ENCODE results near the gene SIRPB1. TPM values are rescaled to one million over a fixed set of nuclear protein-coding genes. Genes with fewer than 3 reads are reported as not detected.

SIRPB1 gene
- total RNA-seq (1 to 10 TPM in 1 of 2 donors, not detected in 1; 1.9 TPM), polyA plus RNA-seq (ENCODE audit: insufficient read depth, low read depth, low replicate concordance) (0.84 TPM)
- long read RNA-seq, donor 1, partial matches to known transcripts = 26 of 26 reads
- long read RNA-seq, donor 1, other reads (novel, unspliced or antisense) = 0 of 26 reads
- long read RNA-seq, donor 2 = 0 reads

DNA sequence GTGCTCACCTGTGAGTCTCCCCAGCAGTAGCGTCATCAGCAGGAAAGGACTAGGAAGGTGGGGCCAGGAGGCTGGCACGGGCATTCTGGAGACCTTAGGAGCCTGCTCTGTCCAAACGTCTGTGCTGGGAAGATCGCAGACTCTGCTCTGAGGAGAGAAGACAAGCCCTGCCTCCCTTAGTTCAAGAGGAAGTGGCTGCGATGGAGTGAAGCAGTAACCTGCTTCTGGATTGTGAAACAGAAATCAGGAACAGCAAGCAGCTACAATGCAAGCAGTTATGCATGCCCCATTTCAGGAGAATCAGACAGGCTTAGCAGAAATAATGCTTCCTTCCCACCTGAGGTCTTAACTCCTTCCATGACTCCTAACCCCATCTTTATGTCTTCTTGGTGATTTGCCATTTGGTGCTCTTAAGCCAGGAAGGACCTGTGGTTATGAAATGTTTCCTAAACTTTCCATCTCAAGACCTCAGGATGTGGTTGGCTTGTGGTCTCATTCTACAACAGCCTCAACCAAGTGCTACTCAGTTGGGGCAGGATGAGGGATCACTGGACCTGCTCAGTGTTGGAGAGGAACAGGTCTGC, at the start of gene SIRPB1:
Gene SIRPB1, minus strand, starts transcription at position 149 of the 584 bp plus-strand sequence. Its CDS starts 65 bp downstream, at position 84.
- Histone ChIP-seq H3K36me3 (ENCODE audit: low read depth, missing control alignments) (no peaks in the 10 kb centered on the region), H3K9me3 (no peaks in the 10 kb centered on the region), H3K4me3 (no peak within 1 kb of the TSS), H3K27ac (no peak within 1 kb of the TSS), H3K4me1 (no peaks in the 10 kb centered on the region), H3K27me3 (no peaks in the 10 kb centered on the region)
- DNase-seq = no peak
- TF ChIP-seq, protein P1, sequence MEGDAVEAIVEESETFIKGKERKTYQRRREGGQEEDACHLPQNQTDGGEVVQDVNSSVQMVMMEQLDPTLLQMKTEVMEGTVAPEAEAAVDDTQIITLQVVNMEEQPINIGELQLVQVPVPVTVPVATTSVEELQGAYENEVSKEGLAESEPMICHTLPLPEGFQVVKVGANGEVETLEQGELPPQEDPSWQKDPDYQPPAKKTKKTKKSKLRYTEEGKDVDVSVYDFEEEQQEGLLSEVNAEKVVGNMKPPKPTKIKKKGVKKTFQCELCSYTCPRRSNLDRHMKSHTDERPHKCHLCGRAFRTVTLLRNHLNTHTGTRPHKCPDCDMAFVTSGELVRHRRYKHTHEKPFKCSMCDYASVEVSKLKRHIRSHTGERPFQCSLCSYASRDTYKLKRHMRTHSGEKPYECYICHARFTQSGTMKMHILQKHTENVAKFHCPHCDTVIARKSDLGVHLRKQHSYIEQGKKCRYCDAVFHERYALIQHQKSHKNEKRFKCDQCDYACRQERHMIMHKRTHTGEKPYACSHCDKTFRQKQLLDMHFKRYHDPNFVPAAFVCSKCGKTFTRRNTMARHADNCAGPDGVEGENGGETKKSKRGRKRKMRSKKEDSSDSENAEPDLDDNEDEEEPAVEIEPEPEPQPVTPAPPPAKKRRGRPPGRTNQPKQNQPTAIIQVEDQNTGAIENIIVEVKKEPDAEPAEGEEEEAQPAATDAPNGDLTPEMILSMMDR (IDR thresholded peaks at IDR 0.05) = no peak
- no peak for TF ChIP-seq POLR2A (IDR thresholded peaks at IDR 0.05)
- intact Hi-C loops (cut with DNase I; ENCODE audit: low total_unique reads) = no loop called here
- WGBS, 2 donors = 68 to 79% methylated on average over 5 of the region's 5 CpGs

DNA sequence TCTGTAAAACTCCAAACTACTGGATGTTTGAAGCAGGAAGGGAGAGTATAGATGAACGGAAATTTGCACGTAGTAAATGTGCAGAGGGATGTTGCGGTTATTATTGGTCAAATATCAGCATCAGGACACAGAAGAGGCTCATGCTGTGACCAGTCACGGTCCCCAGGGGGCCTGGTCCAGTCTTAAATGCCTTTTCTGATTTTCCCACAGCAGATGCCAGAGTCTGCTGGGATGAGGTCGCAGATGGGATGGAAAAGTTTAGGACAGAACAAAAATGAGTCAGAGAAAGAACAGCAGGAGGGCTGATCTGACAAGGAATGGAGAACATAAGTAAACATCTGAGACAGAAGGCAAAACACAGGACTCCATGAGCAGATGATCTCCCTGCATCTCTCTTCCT, 49.5 kb upstream of the SIRPB1 start:
- DNase-seq = no peak
- H3K36me3 ChIP-seq (ENCODE audit: low read depth, missing control alignments) = no peaks in the 10 kb centered on the region
- WGBS, 2 donors = 88 to 92% methylated on average over 5 of the region's 5 CpGs
- no peaks in the 10 kb centered on the region for H3K27me3 ChIP-seq
- intact Hi-C loops (cut with DNase I; ENCODE audit: low total_unique reads) = no loop called here
- H3K4me1 ChIP-seq = no peaks in the 10 kb centered on the region
- H3K27ac ChIP-seq = no peak overlapping the region
- H3K9me3 ChIP-seq = no peaks in the 10 kb centered on the region
- TF ChIP-seq, protein P1 (IDR thresholded peaks at IDR 0.05) = no peak
- TF ChIP-seq POLR2A (IDR thresholded peaks at IDR 0.05) = no peak
- no peak overlapping the region for H3K4me3 ChIP-seq

DNA sequence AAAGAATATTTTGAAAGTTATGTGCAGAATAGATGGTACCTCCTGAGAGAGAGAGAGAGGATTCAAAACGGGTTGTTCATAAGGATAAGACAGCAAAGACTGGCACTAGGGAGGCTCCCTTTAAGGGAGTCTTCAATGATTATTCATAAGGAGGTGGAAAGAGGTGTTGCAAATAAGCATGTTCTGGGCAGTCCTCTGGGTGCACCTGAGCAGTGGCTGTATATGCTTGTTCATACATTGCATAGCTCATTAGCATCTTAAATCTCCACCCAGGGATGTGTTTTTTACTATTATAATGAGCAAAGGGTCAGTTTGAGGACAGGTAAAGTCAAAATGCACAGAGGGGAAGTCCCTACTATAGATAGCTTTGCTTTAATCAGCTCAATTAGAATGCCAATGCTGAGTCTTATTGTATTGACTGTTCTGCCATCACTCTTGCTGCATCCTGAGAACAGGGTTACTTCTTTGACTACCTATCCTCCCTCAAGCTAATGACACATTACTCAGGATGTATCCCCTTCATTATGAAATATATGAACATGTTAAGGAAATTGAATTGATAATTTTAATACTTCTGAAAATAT, 47.8 kb upstream of the SIRPB1 start:
- intact Hi-C loops (cut with DNase I; ENCODE audit: low total_unique reads) = no loop called here
- Histone ChIP-seq H3K36me3 (ENCODE audit: low read depth, missing control alignments) (no peaks in the 10 kb centered on the region), H3K27ac (no peak overlapping the region), H3K9me3 (no peaks in the 10 kb centered on the region), H3K27me3 (no peaks in the 10 kb centered on the region), H3K4me3 (no peak overlapping the region), H3K4me1 (no peaks in the 10 kb centered on the region)
- WGBS, 2 donors = 52 to 60% methylated on average over 1 of the region's 1 CpG
- no peak for DNase-seq
- no peak for TF ChIP-seq POLR2A (IDR thresholded peaks at IDR 0.05)
- TF ChIP-seq, protein P1 (IDR thresholded peaks at IDR 0.05) = no peak

DNA sequence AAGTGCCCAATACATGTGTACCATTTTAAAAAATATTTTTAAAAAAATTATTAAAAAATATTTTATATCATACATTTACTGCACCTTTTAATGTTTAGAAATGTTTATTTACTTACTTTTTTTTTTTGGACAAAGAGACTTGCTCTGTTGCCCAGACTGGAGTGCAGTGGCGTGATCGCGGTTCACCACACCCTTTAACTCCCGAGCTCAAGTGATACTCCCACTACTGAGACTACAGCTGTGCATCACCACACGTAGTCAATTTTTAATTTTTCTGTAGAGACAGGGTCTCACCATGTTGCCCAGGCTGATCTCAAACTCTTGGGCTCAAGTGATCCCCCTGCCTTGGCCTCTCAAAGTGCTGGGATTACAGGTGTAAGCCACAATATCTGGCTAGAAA, 47.0 kb upstream of the SIRPB1 start:
- H3K9me3 ChIP-seq = no peaks in the 10 kb centered on the region
- intact Hi-C loops (cut with DNase I; ENCODE audit: low total_unique reads) = no loop called here
- TF ChIP-seq, protein P1 (IDR thresholded peaks at IDR 0.05) = no peak
- TF ChIP-seq POLR2A (IDR thresholded peaks at IDR 0.05) = no peak
- no peaks in the 10 kb centered on the region for H3K36me3 ChIP-seq (ENCODE audit: low read depth, missing control alignments)
- no peaks in the 10 kb centered on the region for H3K27me3 ChIP-seq
- no peak for DNase-seq
- H3K4me3 ChIP-seq = no peak overlapping the region
- H3K27ac ChIP-seq = no peak overlapping the region
- H3K4me1 ChIP-seq = no peaks in the 10 kb centered on the region
- 67 to 82% methylated on average over 5 of the region's 5 CpGs for WGBS, 2 donors

Data from testis (tissue), 5 donors.